HEK293 (cell line): ENCODE results near the gene EFCC1.

Experiments
- CTCF ChIA-PET: fragments of 350-600 bp; formaldehyde crosslinking; extraction: SDS; loops from one replicate; lab custom pipeline; 2021; ENCODE audit warnings: antibody characterized with exemption; lab: Yijun Ruan, JAX
- POLR2A ChIA-PET: fragments of 300-600 bp; formaldehyde crosslinking; extraction: SDS; loops from one replicate; lab custom pipeline; 2020; ENCODE audit warnings: antibody characterized with exemption, inconsistent platforms; lab: Yijun Ruan, JAX
- H3K27ac ChIP-seq: fragments of 200-500 bp; sonication (Bioruptor generic); 2 replicates; pipeline ENCODE4 v1.5.1; 2014; ENCODE audit warnings: low read depth, low read length, control low read depth, inconsistent platforms; ENCODE audit errors: extremely low read depth
- H3K36me3 ChIP-seq, 2 experiments: fragments of 200-500 bp in 1 of 2; sonication (Bioruptor generic) in 1 of 2; 1 replicate in 1 of 2; 2 replicates in 1 of 2; pipeline ENCODE4 v1.5.1; 2014 to 2017; ENCODE audit warnings: inconsistent platforms in 2 of 2, low read length in 2 of 2; ENCODE audit not compliant: control insufficient read depth in 2 of 2, insufficient read depth in 1 of 2
- H3K4me1 ChIP-seq: fragments of 200-500 bp; sonication (Bioruptor generic); 2 replicates; pipeline ENCODE4 v1.5.1; 2014; ENCODE audit warnings: mild to moderate bottlenecking, low read length, inconsistent platforms; ENCODE audit not compliant: control insufficient read depth, insufficient read depth
- H3K4me3 ChIP-seq: 2 replicates; pipeline ENCODE4 v1.5.1; 2011; ENCODE audit warnings: low read depth, mild to moderate bottlenecking, control low read depth, low read length, moderate library complexity
- H3K9me3 ChIP-seq: fragments of 200-500 bp; sonication (Bioruptor generic); 2 replicates; pipeline ENCODE4 v1.5.1; 2014; ENCODE audit warnings: low read depth, low read length, inconsistent platforms; ENCODE audit not compliant: control insufficient read depth, insufficient read depth
- EGR2 ChIP-seq: fragments of 450-650 bp; formaldehyde crosslinking; IDR thresholded peaks from 2 replicates; pipeline ENCODE4 v1.5.1; 2016; ENCODE audit warnings: low read depth, missing biosample characterization, missing genetic modification characterization
- ELK4 ChIP-seq: IDR thresholded peaks from 2 replicates; pipeline ENCODE4 v1.6.1; 2011; ENCODE audit warnings: mild to moderate bottlenecking, low read depth, low read length, borderline replicate concordance
- GLIS1 ChIP-seq: fragments of 450-650 bp; formaldehyde crosslinking; IDR thresholded peaks from 2 replicates; pipeline ENCODE4 v1.5.1; 2016; ENCODE audit warnings: missing biosample characterization, missing genetic modification characterization
- MYNN ChIP-seq: fragments of 450-650 bp; formaldehyde crosslinking; IDR thresholded peaks from 2 replicates; pipeline ENCODE4 v1.5.1; 2016; ENCODE audit warnings: missing biosample characterization, missing genetic modification characterization, borderline replicate concordance
- PBX3 ChIP-seq: sonication (generic); formaldehyde crosslinking; IDR thresholded peaks from 2 replicates; pipeline ENCODE4 v1.8.1; 2022; ENCODE audit warnings: mild to moderate bottlenecking, moderate library complexity, missing genetic modification reagents
- ZBTB17 ChIP-seq: fragments of 450-650 bp; formaldehyde crosslinking; IDR thresholded peaks from 2 replicates; pipeline ENCODE4 v1.5.1; 2016; ENCODE audit warnings: missing biosample characterization, missing genetic modification characterization
- ZBTB21 ChIP-seq: fragments of 450-650 bp; formaldehyde crosslinking; IDR thresholded peaks from 2 replicates; pipeline ENCODE4 v1.5.1; 2017; ENCODE audit warnings: missing biosample characterization, missing genetic modification characterization
- ZEB2 ChIP-seq: fragments of 450-650 bp; formaldehyde crosslinking; IDR thresholded peaks from 2 replicates; pipeline ENCODE4 v1.5.1; 2016; ENCODE audit warnings: missing biosample characterization, missing genetic modification characterization
- ZIC2 ChIP-seq: fragments of 450-650 bp; formaldehyde crosslinking; IDR thresholded peaks from 2 replicates; pipeline ENCODE4 v1.5.1; 2016; ENCODE audit warnings: missing biosample characterization, missing genetic modification characterization
- ZNF10 ChIP-seq: fragments of 450-650 bp; formaldehyde crosslinking; IDR thresholded peaks from 2 replicates; pipeline ENCODE4 v1.5.1; 2017; ENCODE audit warnings: missing biosample characterization, missing genetic modification characterization
- ZNF138 ChIP-seq: fragments of 450-650 bp; formaldehyde crosslinking; IDR thresholded peaks from 2 replicates; pipeline ENCODE4 v1.5.1; 2016; ENCODE audit warnings: missing biosample characterization, missing genetic modification characterization, borderline replicate concordance
- ZNF148 ChIP-seq: fragments of 450-650 bp; formaldehyde crosslinking; IDR thresholded peaks from 2 replicates; pipeline ENCODE4 v1.5.0; 2017; ENCODE audit warnings: missing biosample characterization, missing genetic modification characterization, borderline replicate concordance
- ZNF155 ChIP-seq: fragments of 450-650 bp; formaldehyde crosslinking; IDR thresholded peaks from 2 replicates; pipeline ENCODE4 v1.5.1; 2016; ENCODE audit warnings: missing biosample characterization, missing genetic modification characterization
- ZNF24 ChIP-seq: fragments of 450-650 bp; formaldehyde crosslinking; IDR thresholded peaks from 2 replicates; pipeline ENCODE4 v1.5.1; 2016; ENCODE audit warnings: missing biosample characterization, missing genetic modification characterization
- ZNF354C ChIP-seq: fragments of 450-650 bp; formaldehyde crosslinking; IDR thresholded peaks from 2 replicates; pipeline ENCODE4 v1.5.1; 2016; ENCODE audit warnings: missing biosample characterization, missing genetic modification characterization, low read depth, borderline replicate concordance
- ZNF366 ChIP-seq: fragments of 450-650 bp; formaldehyde crosslinking; conservative IDR thresholded peaks from 2 replicates; pipeline ENCODE4 v1.5.1; 2016; ENCODE audit warnings: missing biosample characterization, missing genetic modification characterization
- ZNF37A ChIP-seq: fragments of 450-650 bp; IDR thresholded peaks from 2 replicates; pipeline ENCODE4 v1.5.1; 2018; ENCODE audit warnings: missing biosample characterization, missing genetic modification characterization
- ZNF510 ChIP-seq: fragments of 450-650 bp; formaldehyde crosslinking; IDR thresholded peaks from 2 replicates; pipeline ENCODE4 v1.5.1; 2018; ENCODE audit warnings: mild to moderate bottlenecking, missing genetic modification characterization, missing biosample characterization; ENCODE audit not compliant: insufficient replicate concordance
- ZNF548 ChIP-seq: fragments of 450-650 bp; formaldehyde crosslinking; IDR thresholded peaks from 2 replicates; pipeline ENCODE4 v1.5.1; 2016; ENCODE audit warnings: missing biosample characterization, missing genetic modification characterization
- ZNF560 ChIP-seq: fragments of 450-650 bp; formaldehyde crosslinking; IDR thresholded peaks from 2 replicates; pipeline ENCODE4 v1.5.1; 2017; ENCODE audit warnings: missing biosample characterization, missing genetic modification characterization, borderline replicate concordance
- ZNF571 ChIP-seq: fragments of 450-650 bp; formaldehyde crosslinking; IDR thresholded peaks from 2 replicates; pipeline ENCODE4 v1.5.0; 2017; ENCODE audit warnings: missing biosample characterization, missing genetic modification characterization
- ZNF596 ChIP-seq: fragments of 450-650 bp; IDR thresholded peaks from 2 replicates; pipeline ENCODE4 v1.5.0; 2018; ENCODE audit warnings: missing biosample characterization, mild to moderate bottlenecking, missing genetic modification characterization, moderate library complexity
- ZNF610 ChIP-seq: fragments of 450-650 bp; formaldehyde crosslinking; IDR thresholded peaks from 2 replicates; pipeline ENCODE4 v1.5.1; 2016; ENCODE audit warnings: missing biosample characterization, missing genetic modification characterization, borderline replicate concordance
- ZNF621 ChIP-seq: fragments of 450-650 bp; formaldehyde crosslinking; IDR thresholded peaks from 2 replicates; pipeline ENCODE4 v1.5.1; 2017; ENCODE audit warnings: missing biosample characterization, missing genetic modification characterization
- ZNF623 ChIP-seq: fragments of 450-650 bp; formaldehyde crosslinking; IDR thresholded peaks from 2 replicates; pipeline ENCODE4 v1.5.1; 2016; ENCODE audit warnings: missing biosample characterization, missing genetic modification characterization
- ZNF658 ChIP-seq: fragments of 450-650 bp; formaldehyde crosslinking; IDR thresholded peaks from 2 replicates; pipeline ENCODE4; 2016; ENCODE audit warnings: missing biosample characterization, missing genetic modification characterization
- ZNF747 ChIP-seq: fragments of 450-650 bp; formaldehyde crosslinking; IDR thresholded peaks from 2 replicates; pipeline ENCODE4 v1.5.1; 2016; ENCODE audit warnings: missing biosample characterization, missing genetic modification characterization
- ZNF768 ChIP-seq: fragments of 450-650 bp; formaldehyde crosslinking; IDR thresholded peaks from 2 replicates; pipeline ENCODE4 v1.5.1; 2018; ENCODE audit warnings: missing biosample characterization, mild to moderate bottlenecking, missing genetic modification characterization
- ZNF785 ChIP-seq: fragments of 450-650 bp; formaldehyde crosslinking; IDR thresholded peaks from 2 replicates; pipeline ENCODE4 v1.5.1; 2016; ENCODE audit warnings: missing biosample characterization, missing genetic modification characterization

Gene EFCC1

GRCh38 chr3:129046037-129046731 is 45.1 kb downstream of the EFCC1 start:
- Histone ChIP-seq H3K4me1 (no peaks in the 10 kb centered on the region), H3K9me3 (no peaks in the 10 kb centered on the region), H3K36me3 (no peaks in the 10 kb centered on the region), H3K27ac (no peak overlapping the region), H3K4me3 (no peak overlapping the region)
- ChIA-PET POLR2A (no interaction called here), CTCF (interaction anchor here (0.6 kb wide), 1 partner anchor 18 kb away, joined by 4 read pairs; no protein-coding TSS in a partner anchor)
- TF ChIP-seq ZNF548 (tag by site-specific recombination) (no peak), ZNF768 (tag by site-specific recombination) (no peak), ZNF610 (tag by site-specific recombination) (no peak), PBX3 (CRISPR knock-in tag) (no peak), ZBTB21 (tag by site-specific recombination) (no peak), ZNF785 (no peak), EGR2 (tag by site-specific recombination) (no peak), ZNF560 (tag by site-specific recombination) (no peak), GLIS1 (tag by site-specific recombination) (no peak), ZNF596 (no peak), ZNF623 (tag by site-specific recombination) (no peak), ZIC2 (no peak), ZEB2 (tag by site-specific recombination) (no peak), ZNF37A (tag by site-specific recombination) (no peak), ZNF148 (no peak), ZNF10 (no peak), ZNF621 (tag by site-specific recombination) (no peak)

- TF ChIP-seq ZBTB17 (no peak), ZNF510 (tag by site-specific recombination) (no peak), ZNF747 (tag by site-specific recombination) (no peak), ELK4 (no peak), ZNF571 (tag by site-specific recombination) (no peak), ZNF138 (no peak), MYNN (tag by site-specific recombination) (no peak), ZNF658 (tag by site-specific recombination) (no peak), ZNF366 (tag by site-specific recombination) (no peak), ZNF155 (no peak), ZNF548 (tag by site-specific recombination) (no peak), ZNF354C (no peak), PBX3 (CRISPR knock-in tag) (no peak), ZNF24 (tag by site-specific recombination) (no peak)
- Histone ChIP-seq H3K4me3 (no peak overlapping the region), H3K27ac (no peak overlapping the region), H3K4me1 (no peaks in the 10 kb centered on the region), H3K9me3 (no peaks in the 10 kb centered on the region), H3K36me3 (no peaks in the 10 kb centered on the region)
- ChIA-PET CTCF (interaction anchor here (0.6 kb wide), 1 partner anchor 19 kb away, joined by 4 read pairs; no protein-coding TSS in a partner anchor), POLR2A (no interaction called here)
Observed at GRCh38 chr3:129046732-129047552, 45.8 kb downstream of the EFCC1 start.
